SK-N-SH treated with all-trans-retinoic acid at 6 μM for 48 hours (cell line): ENCODE data around the gene CNGA4.

Experiments used
- ATAC-seq: fragments of 200-7000 bp; cut with Tn5 transposase; 3 replicates; pipeline ENCODE4 v1.9.1; 2020; ENCODE audit warnings: mild to moderate bottlenecking, moderate library complexity
- ARNTL ChIP-seq: fragments of 450-650 bp; formaldehyde crosslinking; IDR thresholded peaks from 2 replicates; pipeline ENCODE4 v1.5.0; 2020; ENCODE audit warnings: low read depth, mild to moderate bottlenecking, moderate library complexity, borderline replicate concordance
- BACH2 ChIP-seq: fragments of 250-450 bp; sonication (Bioruptor Pico); IDR thresholded peaks from 2 replicates; pipeline ENCODE4 v1.9.0; 2021; ENCODE audit warnings: mild to moderate bottlenecking, borderline replicate concordance
- ESRRG ChIP-seq: fragments of 250-450 bp; sonication (Bioruptor Pico); IDR thresholded peaks from 2 replicates; pipeline ENCODE4 v1.6.1; 2021; ENCODE audit warnings: mild to moderate bottlenecking
- GLIS3 ChIP-seq: fragments of 250-450 bp; sonication (Bioruptor Pico); IDR thresholded peaks from 2 replicates; pipeline ENCODE4 v1.5.0; 2020; ENCODE audit warnings: mild to moderate bottlenecking, moderate library complexity
- ISL1 ChIP-seq: fragments of 250-450 bp; sonication (Bioruptor Pico); IDR thresholded peaks from 2 replicates; pipeline ENCODE4 v2.1.2; 2022; ENCODE audit warnings: mild to moderate bottlenecking, moderate library complexity
- OSR1 ChIP-seq: fragments of 250-450 bp; sonication (Bioruptor Pico); IDR thresholded peaks from 2 replicates; pipeline ENCODE4 v1.8.0; 2022; ENCODE audit warnings: moderate library complexity, mild to moderate bottlenecking, inconsistent platforms
- PPARA ChIP-seq: fragments of 250-450 bp; sonication (Bioruptor Pico); IDR thresholded peaks from 2 replicates; pipeline ENCODE4 v1.5.0; 2020; ENCODE audit warnings: mild to moderate bottlenecking, borderline replicate concordance
- RARB ChIP-seq: fragments of 250-450 bp; sonication (Bioruptor Pico); IDR thresholded peaks from 2 replicates; pipeline ENCODE4 v1.8.0; 2021; ENCODE audit warnings: mild to moderate bottlenecking, moderate library complexity
- SNAI2 ChIP-seq: fragments of 250-450 bp; sonication (Bioruptor Pico); IDR thresholded peaks from 2 replicates; pipeline ENCODE4 v1.5.0; 2020; ENCODE audit warnings: mild to moderate bottlenecking, moderate library complexity
- TCF4 ChIP-seq: fragments of 250-450 bp; sonication (Bioruptor Pico); IDR thresholded peaks from 2 replicates; pipeline ENCODE4 v1.8.0; 2021; ENCODE audit warnings: mild to moderate bottlenecking, moderate library complexity, borderline replicate concordance
- TOX ChIP-seq: fragments of 250-450 bp; sonication (Bioruptor Pico); IDR thresholded peaks from 2 replicates; pipeline ENCODE4 v1.8.0; 2021; ENCODE audit warnings: mild to moderate bottlenecking, moderate library complexity, borderline replicate concordance
- ZC3H10 ChIP-seq: fragments of 250-450 bp; sonication (Bioruptor Pico); IDR thresholded peaks from 2 replicates; pipeline ENCODE4 v1.5.1; 2021; ENCODE audit warnings: mild to moderate bottlenecking, moderate library complexity
- ZFP3 ChIP-seq: fragments of 250-450 bp; sonication (Bioruptor Pico); IDR thresholded peaks from 2 replicates; pipeline ENCODE4 v1.5.0; 2020; ENCODE audit warnings: mild to moderate bottlenecking, moderate library complexity
- ZNF70 ChIP-seq: fragments of 450-650 bp; formaldehyde crosslinking; IDR thresholded peaks from 2 replicates; pipeline ENCODE4 v1.5.0; 2020; ENCODE audit warnings: mild to moderate bottlenecking, moderate library complexity
- ZNF8 ChIP-seq: fragments of 450-650 bp; formaldehyde crosslinking; IDR thresholded peaks from 2 replicates; pipeline ENCODE4 v1.5.0; 2020; ENCODE audit warnings: mild to moderate bottlenecking, moderate library complexity
- TF ChIP-seq, protein P1 (sequence below): fragments of 250-450 bp; sonication (Bioruptor Pico); IDR thresholded peaks from 2 replicates; pipeline ENCODE4 v1.8.0; 2021; ENCODE audit warnings: low read depth, mild to moderate bottlenecking, moderate library complexity, borderline replicate concordance
- TF ChIP-seq, protein P2 (sequence below): fragments of 250-450 bp; sonication (Bioruptor Pico); IDR thresholded peaks from 2 replicates; pipeline ENCODE4 v1.5.1; 2021; ENCODE audit warnings: mild to moderate bottlenecking, moderate library complexity
- TF ChIP-seq, protein P3 (sequence below): fragments of 250-450 bp; sonication (Bioruptor Pico); IDR thresholded peaks from 2 replicates; pipeline ENCODE4 v1.8.0; 2020; ENCODE audit warnings: mild to moderate bottlenecking, moderate library complexity, borderline replicate concordance
- TF ChIP-seq, protein P4 (sequence below): fragments of 250-450 bp; sonication (Bioruptor Pico); IDR thresholded peaks from 2 replicates; pipeline ENCODE4 v1.5.1; 2020; ENCODE audit warnings: low read depth, mild to moderate bottlenecking, moderate library complexity
- TF ChIP-seq, protein P5 (sequence below): fragments of 250-450 bp; sonication (Bioruptor Pico); IDR thresholded peaks from 2 replicates; pipeline ENCODE4 v1.5.0; 2020; ENCODE audit warnings: mild to moderate bottlenecking, moderate library complexity

Gene CNGA4

DNA sequence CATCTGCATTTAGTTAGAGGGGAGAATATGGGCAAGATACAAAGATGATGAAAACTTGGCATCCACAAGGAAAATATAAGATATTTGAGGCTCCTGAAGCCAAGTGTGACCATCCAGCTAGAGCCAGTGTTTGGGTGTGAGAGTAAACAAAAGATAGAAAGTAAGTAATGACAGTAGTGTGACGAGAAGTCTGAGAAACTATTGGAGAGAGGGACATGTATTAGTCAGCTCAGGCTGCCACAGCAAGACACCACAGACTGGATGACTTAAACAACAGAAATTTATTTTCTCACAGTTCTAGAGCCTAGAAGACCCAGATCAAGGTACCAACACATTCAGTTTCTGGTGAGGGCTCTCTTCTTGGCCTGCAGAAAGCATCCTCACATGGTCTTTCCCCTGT is 14.3 kb downstream of the CNGA4 start (continued):
- TF ChIP-seq BACH2 (CRISPR knock-in tag) = no peak
- TF ChIP-seq TOX (CRISPR knock-in tag) = no peak
- no peak for TF ChIP-seq PPARA (CRISPR knock-in tag)
- TF ChIP-seq GLIS3 (CRISPR knock-in tag) = no peak
- no peak for TF ChIP-seq RARB
- TF ChIP-seq ZNF70 (CRISPR knock-in tag) = no peak
- TF ChIP-seq OSR1 (CRISPR knock-in tag) = no peak
- TF ChIP-seq, protein P1, sequence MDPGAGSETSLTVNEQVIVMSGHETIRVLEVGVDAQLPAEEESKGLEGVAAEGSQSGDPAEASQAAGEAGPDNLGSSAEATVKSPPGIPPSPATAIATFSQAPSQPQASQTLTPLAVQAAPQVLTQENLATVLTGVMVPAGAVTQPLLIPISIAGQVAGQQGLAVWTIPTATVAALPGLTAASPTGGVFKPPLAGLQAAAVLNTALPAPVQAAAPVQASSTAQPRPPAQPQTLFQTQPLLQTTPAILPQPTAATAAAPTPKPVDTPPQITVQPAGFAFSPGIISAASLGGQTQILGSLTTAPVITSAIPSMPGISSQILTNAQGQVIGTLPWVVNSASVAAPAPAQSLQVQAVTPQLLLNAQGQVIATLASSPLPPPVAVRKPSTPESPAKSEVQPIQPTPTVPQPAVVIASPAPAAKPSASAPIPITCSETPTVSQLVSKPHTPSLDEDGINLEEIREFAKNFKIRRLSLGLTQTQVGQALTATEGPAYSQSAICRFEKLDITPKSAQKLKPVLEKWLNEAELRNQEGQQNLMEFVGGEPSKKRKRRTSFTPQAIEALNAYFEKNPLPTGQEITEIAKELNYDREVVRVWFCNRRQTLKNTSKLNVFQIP = no peak
- TF ChIP-seq ESRRG (CRISPR knock-in tag) = no peak
- no peak for TF ChIP-seq ISL1

DNA sequence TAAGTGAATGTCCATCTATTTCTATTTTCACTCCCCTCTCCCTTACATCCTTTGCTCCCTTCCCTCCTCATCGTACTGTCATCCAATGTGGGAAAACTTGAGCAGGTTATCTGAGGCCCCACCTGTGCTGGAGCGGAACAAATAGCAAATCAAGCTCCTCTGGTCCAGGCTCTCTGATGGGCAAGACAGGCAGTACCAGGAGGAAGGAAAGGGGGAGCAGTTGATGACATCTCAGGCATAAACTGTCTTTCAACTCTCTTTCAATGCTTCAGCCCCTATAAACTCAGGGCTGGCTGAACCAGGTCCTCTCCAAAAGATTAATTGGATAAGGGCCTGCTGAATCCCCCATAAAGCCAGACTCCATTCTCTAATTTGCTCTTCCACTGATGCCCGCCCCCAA is 19.3 kb downstream of the CNGA4 start:
- TF ChIP-seq, protein P2, sequence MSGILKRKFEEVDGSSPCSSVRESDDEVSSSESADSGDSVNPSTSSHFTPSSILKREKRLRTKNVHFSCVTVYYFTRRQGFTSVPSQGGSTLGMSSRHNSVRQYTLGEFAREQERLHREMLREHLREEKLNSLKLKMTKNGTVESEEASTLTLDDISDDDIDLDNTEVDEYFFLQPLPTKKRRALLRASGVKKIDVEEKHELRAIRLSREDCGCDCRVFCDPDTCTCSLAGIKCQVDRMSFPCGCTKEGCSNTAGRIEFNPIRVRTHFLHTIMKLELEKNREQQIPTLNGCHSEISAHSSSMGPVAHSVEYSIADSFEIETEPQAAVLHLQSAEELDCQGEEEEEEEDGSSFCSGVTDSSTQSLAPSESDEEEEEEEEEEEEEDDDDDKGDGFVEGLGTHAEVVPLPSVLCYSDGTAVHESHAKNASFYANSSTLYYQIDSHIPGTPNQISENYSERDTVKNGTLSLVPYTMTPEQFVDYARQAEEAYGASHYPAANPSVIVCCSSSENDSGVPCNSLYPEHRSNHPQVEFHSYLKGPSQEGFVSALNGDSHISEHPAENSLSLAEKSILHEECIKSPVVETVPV (CRISPR knock-in tag) = no peak
- TF ChIP-seq ZNF8 (CRISPR knock-in tag) = no peak
- no peak for TF ChIP-seq TCF4
- ATAC-seq = peak; percentile 28; the same call in 1 of the 3 replicates

DNA sequence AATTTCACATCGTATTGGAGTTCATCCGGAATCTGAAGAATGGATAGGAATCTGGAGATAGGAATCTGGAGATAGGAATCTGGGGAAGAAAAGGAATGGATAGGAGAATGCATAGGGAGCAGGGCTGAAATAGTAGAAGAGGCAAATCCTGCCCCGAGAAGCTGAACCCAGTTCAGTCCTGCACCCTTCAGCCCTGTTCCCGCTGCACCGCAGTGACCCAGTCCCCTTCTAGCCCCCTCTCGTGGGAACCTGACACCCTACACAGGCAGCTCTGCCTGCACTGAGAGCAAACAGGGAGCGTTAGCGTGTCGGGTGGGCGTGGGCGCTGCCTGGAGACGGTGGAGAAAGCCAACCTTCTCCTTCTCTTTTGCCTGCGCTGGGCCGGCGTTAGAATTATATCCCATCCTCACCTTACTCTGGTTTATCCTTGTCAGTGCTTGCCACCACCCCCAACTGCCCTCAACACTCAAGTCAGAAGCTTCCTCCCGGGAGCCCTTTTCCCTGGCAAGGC is 19.7 kb downstream of the CNGA4 start:
- peak; percentile 53 for ATAC-seq
- TF ChIP-seq ZNF8 (CRISPR knock-in tag) (no peak), TOX (CRISPR knock-in tag) (no peak), GLIS3 (CRISPR knock-in tag) (no peak), ZC3H10 (CRISPR knock-in tag) (no peak)

DNA sequence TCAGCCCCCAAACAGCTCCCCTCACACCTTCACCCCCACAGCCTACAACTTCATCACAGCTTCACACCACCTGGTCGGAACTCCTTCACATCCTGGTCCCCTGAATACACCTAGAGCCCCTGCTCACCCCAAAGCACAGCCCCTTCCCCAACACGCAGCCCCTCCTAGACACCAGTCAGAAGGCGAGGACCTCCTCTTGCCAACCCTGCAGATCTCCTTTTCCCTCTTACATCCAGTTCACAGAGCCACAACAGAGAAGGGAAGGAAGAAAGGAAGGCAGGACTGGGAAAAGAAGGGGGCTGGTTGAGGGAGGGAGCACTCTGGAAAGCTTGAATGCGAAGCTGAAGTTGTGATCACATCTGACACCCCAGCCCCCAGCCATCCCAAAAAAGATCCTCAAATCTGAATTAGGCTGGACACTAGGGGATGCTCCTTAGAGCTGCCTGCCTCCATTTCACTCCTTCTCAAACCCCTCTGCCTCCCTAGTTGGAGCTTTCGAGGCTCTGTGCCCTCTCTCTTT is 21.4 kb downstream of the CNGA4 start:
- TF ChIP-seq ESRRG (CRISPR knock-in tag) = no peak
- no peak for TF ChIP-seq ZFP3 (CRISPR knock-in tag)
- no peak for TF ChIP-seq OSR1 (CRISPR knock-in tag)
- TF ChIP-seq TCF4 = no peak
- TF ChIP-seq ISL1 = no peak
- TF ChIP-seq, protein P3, sequence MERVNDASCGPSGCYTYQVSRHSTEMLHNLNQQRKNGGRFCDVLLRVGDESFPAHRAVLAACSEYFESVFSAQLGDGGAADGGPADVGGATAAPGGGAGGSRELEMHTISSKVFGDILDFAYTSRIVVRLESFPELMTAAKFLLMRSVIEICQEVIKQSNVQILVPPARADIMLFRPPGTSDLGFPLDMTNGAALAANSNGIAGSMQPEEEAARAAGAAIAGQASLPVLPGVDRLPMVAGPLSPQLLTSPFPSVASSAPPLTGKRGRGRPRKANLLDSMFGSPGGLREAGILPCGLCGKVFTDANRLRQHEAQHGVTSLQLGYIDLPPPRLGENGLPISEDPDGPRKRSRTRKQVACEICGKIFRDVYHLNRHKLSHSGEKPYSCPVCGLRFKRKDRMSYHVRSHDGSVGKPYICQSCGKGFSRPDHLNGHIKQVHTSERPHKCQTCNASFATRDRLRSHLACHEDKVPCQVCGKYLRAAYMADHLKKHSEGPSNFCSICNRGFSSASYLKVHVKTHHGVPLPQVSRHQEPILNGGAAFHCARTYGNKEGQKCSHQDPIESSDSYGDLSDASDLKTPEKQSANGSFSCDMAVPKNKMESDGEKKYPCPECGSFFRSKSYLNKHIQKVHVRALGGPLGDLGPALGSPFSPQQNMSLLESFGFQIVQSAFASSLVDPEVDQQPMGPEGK (CRISPR knock-in tag) = no peak
- ATAC-seq = no peak

DNA sequence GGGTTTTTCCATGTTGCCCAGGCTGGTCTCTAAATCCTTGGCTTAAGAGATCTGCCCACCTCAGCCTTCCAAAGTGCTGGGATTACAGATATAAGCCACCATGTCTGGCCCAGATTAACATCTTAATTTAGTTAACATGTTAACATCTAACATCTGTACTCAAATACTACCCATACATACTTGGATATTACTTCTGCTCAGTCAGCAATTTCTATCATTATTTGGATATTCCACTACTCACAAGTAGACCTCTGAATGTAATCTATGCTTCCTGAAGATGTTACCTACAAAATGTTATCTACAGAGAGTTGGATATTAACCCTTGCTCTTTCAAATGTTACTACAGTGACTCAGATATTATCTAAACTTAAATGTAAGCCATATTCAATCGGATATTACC is 24.8 kb downstream of the CNGA4 start:
- no peak for ATAC-seq
- no peak for TF ChIP-seq SNAI2 (CRISPR knock-in tag)
- no peak for TF ChIP-seq ZFP3 (CRISPR knock-in tag)
- TF ChIP-seq ARNTL (CRISPR knock-in tag) = no peak
- TF ChIP-seq PPARA (CRISPR knock-in tag) = no peak
- no peak for TF ChIP-seq ZNF70 (CRISPR knock-in tag)
- TF ChIP-seq TOX (CRISPR knock-in tag) = no peak

DNA sequence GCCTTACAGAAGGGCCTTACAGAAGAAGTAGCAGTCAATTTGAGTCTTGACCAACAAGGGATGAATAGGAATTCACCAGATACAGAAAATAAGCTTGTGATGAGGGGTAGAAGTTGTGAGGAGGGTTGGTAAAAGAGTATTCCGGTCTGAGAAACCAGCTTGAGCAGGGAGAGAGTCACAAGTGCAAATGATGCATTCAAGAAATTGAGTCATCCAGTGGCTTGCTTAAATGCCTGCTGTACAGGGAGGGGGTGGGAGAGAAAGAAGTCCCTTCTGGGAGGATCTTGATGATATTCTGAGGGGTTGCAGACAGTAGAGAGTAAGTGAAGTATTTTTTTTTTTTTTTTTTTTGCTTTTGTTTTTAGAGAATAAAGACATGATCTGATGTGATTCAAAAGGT is 29.9 kb downstream of the CNGA4 start:
- no peak for ATAC-seq
- TF ChIP-seq ESRRG (CRISPR knock-in tag) = no peak
- TF ChIP-seq, all 23 proteins: peak for 0

DNA sequence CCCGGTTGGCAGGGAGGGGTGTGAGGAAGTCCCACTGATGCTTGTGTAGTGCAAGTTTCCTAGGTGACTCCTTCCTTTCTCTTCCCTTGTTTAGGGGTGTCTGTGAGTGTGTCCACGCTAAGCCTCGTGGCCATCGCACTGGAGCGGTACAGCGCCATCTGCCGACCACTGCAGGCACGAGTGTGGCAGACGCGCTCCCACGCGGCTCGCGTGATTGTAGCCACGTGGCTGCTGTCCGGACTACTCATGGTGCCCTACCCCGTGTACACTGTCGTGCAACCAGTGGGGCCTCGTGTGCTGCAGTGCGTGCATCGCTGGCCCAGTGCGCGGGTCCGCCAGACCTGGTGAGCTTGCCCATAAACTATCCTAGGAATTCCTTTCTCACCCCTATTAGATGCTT is 31.1 kb downstream of the CNGA4 start:
- ATAC-seq = peak; percentile 62; the same call in 2 of the 3 replicates
- TF ChIP-seq PPARA (CRISPR knock-in tag) = no peak
- no peak for TF ChIP-seq TCF4
- no peak for TF ChIP-seq GLIS3 (CRISPR knock-in tag)
- TF ChIP-seq ISL1 = no peak
- TF ChIP-seq, protein P4, sequence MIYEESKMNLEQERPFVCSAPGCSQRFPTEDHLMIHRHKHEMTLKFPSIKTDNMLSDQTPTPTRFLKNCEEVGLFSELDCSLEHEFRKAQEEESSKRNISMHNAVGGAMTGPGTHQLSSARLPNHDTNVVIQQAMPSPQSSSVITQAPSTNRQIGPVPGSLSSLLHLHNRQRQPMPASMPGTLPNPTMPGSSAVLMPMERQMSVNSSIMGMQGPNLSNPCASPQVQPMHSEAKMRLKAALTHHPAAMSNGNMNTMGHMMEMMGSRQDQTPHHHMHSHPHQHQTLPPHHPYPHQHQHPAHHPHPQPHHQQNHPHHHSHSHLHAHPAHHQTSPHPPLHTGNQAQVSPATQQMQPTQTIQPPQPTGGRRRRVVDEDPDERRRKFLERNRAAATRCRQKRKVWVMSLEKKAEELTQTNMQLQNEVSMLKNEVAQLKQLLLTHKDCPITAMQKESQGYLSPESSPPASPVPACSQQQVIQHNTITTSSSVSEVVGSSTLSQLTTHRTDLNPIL (CRISPR knock-in tag) = no peak
- no peak for TF ChIP-seq ZNF70 (CRISPR knock-in tag)
- TF ChIP-seq, protein P5, sequence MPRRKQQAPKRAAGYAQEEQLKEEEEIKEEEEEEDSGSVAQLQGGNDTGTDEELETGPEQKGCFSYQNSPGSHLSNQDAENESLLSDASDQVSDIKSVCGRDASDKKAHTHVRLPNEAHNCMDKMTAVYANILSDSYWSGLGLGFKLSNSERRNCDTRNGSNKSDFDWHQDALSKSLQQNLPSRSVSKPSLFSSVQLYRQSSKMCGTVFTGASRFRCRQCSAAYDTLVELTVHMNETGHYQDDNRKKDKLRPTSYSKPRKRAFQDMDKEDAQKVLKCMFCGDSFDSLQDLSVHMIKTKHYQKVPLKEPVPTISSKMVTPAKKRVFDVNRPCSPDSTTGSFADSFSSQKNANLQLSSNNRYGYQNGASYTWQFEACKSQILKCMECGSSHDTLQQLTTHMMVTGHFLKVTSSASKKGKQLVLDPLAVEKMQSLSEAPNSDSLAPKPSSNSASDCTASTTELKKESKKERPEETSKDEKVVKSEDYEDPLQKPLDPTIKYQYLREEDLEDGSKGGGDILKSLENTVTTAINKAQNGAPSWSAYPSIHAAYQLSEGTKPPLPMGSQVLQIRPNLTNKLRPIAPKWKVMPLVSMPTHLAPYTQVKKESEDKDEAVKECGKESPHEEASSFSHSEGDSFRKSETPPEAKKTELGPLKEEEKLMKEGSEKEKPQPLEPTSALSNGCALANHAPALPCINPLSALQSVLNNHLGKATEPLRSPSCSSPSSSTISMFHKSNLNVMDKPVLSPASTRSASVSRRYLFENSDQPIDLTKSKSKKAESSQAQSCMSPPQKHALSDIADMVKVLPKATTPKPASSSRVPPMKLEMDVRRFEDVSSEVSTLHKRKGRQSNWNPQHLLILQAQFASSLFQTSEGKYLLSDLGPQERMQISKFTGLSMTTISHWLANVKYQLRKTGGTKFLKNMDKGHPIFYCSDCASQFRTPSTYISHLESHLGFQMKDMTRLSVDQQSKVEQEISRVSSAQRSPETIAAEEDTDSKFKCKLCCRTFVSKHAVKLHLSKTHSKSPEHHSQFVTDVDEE = no peak
- TF ChIP-seq, protein P1 = no peak
